H1 (cell line): ENCODE data around the gene NRXN2. TPM values are rescaled to one million over a fixed set of nuclear protein-coding genes. Genes with fewer than 3 reads are reported as not detected.
A peak's percentile ranks its signal among the peaks of the same experiment; 100 is the strongest.

ENCODE experiments used
- ASH2L ChIP-seq: fragments of 200-600, 300-600 bp; sonication (generic); IDR thresholded peaks from one replicate; pipeline ENCODE4 v1.7.1; 2017; ENCODE audit warnings: low read length
- POLR2A ChIP-seq, 2 experiments: IDR thresholded peaks; 1 replicate in 1 of 2; 2 replicates in 1 of 2; pipeline ENCODE4 v1.6.1; 2011; ENCODE audit warnings: low read depth in 2 of 2, low read length in 2 of 2, mild to moderate bottlenecking in 2 of 2; ENCODE audit errors: control extremely low read depth in 1 of 2
- YY1 ChIP-seq: IDR thresholded peaks from 2 replicates; pipeline ENCODE4 v1.6.1; 2011; ENCODE audit warnings: low read depth, mild to moderate bottlenecking, low read length
- polyA plus RNA-seq, 7 experiments: library from polyadenylated mRNA; depleted of rRNA in 3 of 7; stranded (reverse) in 5 of 7; unstranded in 2 of 7; fragments of >200 nt in 5 of 7; fragments of 200-250 nt in 2 of 7; gene quantifications; 1 replicate in 5 of 7; 2 replicates in 1 of 7; 4 replicates in 1 of 7; pipeline versions ENCODE4 v1.2.1 to v1.2.3, GENCODE V29; 2011 to 2013; ENCODE audit warnings: missing spikeins in 2 of 7, mixed read lengths in 2 of 7
- total RNA-seq: library from RNA; stranded (reverse); fragmentation: NEBNext Ultra II Directional; extraction: Animal tissue kit (Norgen Biotek cat#: 25700); gene quantifications from 2 replicates; pipeline ENCODE4 v1.2.1, GENCODE V29; 2021
- TF ChIP-seq, protein P1 (sequence below): fragments of 300-600 bp; sonication (generic); IDR thresholded peaks from 2 replicates; pipeline ENCODE4 v1.7.1; 2012; ENCODE audit warnings: low read length, moderate library complexity, mild to moderate bottlenecking, inconsistent platforms; ENCODE audit not compliant: insufficient replicate concordance

The NRXN2 gene
- total and polyA plus RNA-seq, 2 of the 8 experiments (the other 6 are each of a cell fraction or from before 2014, with no cell fraction given) = 1.3 to 11.5 TPM

DNA sequence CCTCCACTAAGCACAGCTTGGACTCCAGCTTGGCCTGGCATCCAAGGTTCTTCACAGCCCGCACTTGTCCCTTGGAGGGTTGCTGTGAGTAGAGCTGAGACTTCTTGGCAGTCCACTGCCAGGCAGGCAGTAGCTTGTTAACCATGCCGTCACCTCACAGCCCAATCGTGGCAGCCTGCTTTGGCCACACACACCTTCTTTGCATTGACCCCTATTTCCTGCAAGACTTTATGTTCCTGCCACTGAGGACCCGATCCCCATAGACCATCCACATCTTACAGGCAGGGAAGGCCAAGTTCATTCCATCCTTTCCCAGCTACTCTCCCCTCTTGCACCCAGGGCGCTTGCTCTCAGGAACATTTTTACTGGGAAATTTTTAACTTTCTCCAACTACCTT is 39.3 kb upstream of the NRXN2 start (continued):
- TF ChIP-seq, protein P1, sequence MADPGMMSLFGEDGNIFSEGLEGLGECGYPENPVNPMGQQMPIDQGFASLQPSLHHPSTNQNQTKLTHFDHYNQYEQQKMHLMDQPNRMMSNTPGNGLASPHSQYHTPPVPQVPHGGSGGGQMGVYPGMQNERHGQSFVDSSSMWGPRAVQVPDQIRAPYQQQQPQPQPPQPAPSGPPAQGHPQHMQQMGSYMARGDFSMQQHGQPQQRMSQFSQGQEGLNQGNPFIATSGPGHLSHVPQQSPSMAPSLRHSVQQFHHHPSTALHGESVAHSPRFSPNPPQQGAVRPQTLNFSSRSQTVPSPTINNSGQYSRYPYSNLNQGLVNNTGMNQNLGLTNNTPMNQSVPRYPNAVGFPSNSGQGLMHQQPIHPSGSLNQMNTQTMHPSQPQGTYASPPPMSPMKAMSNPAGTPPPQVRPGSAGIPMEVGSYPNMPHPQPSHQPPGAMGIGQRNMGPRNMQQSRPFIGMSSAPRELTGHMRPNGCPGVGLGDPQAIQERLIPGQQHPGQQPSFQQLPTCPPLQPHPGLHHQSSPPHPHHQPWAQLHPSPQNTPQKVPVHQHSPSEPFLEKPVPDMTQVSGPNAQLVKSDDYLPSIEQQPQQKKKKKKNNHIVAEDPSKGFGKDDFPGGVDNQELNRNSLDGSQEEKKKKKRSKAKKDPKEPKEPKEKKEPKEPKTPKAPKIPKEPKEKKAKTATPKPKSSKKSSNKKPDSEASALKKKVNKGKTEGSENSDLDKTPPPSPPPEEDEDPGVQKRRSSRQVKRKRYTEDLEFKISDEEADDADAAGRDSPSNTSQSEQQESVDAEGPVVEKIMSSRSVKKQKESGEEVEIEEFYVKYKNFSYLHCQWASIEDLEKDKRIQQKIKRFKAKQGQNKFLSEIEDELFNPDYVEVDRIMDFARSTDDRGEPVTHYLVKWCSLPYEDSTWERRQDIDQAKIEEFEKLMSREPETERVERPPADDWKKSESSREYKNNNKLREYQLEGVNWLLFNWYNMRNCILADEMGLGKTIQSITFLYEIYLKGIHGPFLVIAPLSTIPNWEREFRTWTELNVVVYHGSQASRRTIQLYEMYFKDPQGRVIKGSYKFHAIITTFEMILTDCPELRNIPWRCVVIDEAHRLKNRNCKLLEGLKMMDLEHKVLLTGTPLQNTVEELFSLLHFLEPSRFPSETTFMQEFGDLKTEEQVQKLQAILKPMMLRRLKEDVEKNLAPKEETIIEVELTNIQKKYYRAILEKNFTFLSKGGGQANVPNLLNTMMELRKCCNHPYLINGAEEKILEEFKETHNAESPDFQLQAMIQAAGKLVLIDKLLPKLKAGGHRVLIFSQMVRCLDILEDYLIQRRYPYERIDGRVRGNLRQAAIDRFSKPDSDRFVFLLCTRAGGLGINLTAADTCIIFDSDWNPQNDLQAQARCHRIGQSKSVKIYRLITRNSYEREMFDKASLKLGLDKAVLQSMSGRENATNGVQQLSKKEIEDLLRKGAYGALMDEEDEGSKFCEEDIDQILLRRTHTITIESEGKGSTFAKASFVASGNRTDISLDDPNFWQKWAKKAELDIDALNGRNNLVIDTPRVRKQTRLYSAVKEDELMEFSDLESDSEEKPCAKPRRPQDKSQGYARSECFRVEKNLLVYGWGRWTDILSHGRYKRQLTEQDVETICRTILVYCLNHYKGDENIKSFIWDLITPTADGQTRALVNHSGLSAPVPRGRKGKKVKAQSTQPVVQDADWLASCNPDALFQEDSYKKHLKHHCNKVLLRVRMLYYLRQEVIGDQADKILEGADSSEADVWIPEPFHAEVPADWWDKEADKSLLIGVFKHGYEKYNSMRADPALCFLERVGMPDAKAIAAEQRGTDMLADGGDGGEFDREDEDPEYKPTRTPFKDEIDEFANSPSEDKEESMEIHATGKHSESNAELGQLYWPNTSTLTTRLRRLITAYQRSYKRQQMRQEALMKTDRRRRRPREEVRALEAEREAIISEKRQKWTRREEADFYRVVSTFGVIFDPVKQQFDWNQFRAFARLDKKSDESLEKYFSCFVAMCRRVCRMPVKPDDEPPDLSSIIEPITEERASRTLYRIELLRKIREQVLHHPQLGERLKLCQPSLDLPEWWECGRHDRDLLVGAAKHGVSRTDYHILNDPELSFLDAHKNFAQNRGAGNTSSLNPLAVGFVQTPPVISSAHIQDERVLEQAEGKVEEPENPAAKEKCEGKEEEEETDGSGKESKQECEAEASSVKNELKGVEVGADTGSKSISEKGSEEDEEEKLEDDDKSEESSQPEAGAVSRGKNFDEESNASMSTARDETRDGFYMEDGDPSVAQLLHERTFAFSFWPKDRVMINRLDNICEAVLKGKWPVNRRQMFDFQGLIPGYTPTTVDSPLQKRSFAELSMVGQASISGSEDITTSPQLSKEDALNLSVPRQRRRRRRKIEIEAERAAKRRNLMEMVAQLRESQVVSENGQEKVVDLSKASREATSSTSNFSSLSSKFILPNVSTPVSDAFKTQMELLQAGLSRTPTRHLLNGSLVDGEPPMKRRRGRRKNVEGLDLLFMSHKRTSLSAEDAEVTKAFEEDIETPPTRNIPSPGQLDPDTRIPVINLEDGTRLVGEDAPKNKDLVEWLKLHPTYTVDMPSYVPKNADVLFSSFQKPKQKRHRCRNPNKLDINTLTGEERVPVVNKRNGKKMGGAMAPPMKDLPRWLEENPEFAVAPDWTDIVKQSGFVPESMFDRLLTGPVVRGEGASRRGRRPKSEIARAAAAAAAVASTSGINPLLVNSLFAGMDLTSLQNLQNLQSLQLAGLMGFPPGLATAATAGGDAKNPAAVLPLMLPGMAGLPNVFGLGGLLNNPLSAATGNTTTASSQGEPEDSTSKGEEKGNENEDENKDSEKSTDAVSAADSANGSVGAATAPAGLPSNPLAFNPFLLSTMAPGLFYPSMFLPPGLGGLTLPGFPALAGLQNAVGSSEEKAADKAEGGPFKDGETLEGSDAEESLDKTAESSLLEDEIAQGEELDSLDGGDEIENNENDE = no peak
- peak in 1 of 2 experiments; percentile 46; a peak in 2 of 3 replicates for TF ChIP-seq POLR2A (IDR thresholded peaks at IDR 0.05; ENCODE audit: control extremely low read depth in 1 of 2, low read depth in 2 of 2, low read length in 2 of 2)
- TF ChIP-seq ASH2L = no peak
- TF ChIP-seq YY1 = no peak
